HCT116 (cell line): ENCODE measurements around the gene RAX.

Source experiments
- CTCF ChIP-seq, 3 experiments: fragments of 200-600 bp in 1 of 3; sonication (generic) in 1 of 3; IDR thresholded peaks in 2 of 3; conservative IDR thresholded peaks in 1 of 3; 2 replicates each; pipeline ENCODE4 v1.5.1; 2012 to 2017; ENCODE audit warnings: low read depth in 2 of 3, low read length in 2 of 3, antibody characterized with exemption in 1 of 3, borderline replicate concordance in 1 of 3, control low read depth in 1 of 3, mild to moderate bottlenecking in 1 of 3, mixed read lengths in 1 of 3, mixed run types in 1 of 3, moderate library complexity in 1 of 3; ENCODE audit not compliant: insufficient read depth in 1 of 3
- SIN3A ChIP-seq: IDR thresholded peaks from 2 replicates; pipeline ENCODE4 v1.6.1; 2012; ENCODE audit warnings: low read depth

- TF ChIP-seq CTCF (IDR thresholded peaks at IDR 0.05 in 2 of 3, conservative IDR thresholded peaks at IDR 0.05 in 1 of 3; ENCODE audit: borderline replicate concordance in 1 of 3, insufficient read depth in 1 of 3, low read depth in 2 of 3, low read length in 2 of 3) (no peak), SIN3A (no peak)
These were observed 7.3 kb downstream of the RAX start for GRCh38 chr18:59265974-59266369.
